ENCODE results near the gene RUBCNL. TPM values are rescaled to one million over a fixed set of nuclear protein-coding genes. Genes with fewer than 3 reads are reported as not detected.

RUBCNL gene
- total and polyA plus RNA-seq, 2 of the 8 experiments (the other 6 are each of a cell fraction or from before 2014, with no cell fraction given): 2.6 to 4.9 TPM

GRCh38 chr13:46311217-46311616 lies 75.8 kb downstream of the RUBCNL start:
- no peaks in the 10 kb centered on the region for H3K4me1 ChIP-seq (replicated peaks in 1 of 4; ENCODE audit: control insufficient read depth in 3 of 4, insufficient read depth in 4 of 4, low read length in 3 of 4)
- no peaks in the 10 kb centered on the region for H3K36me3 ChIP-seq (ENCODE audit: control insufficient read depth in 2 of 4, insufficient read depth in 4 of 4, low read length in 3 of 4)
- no peak overlapping the region for H4K91ac ChIP-seq (replicated peaks; ENCODE audit: insufficient read length, low read length)
- no peak overlapping the region for H3K23ac ChIP-seq (ENCODE audit: insufficient read length)
- no peak overlapping the region for H2BK5ac ChIP-seq (ENCODE audit: low read depth, low read length)
- ChIA-PET CTCF (ENCODE audit: partially characterized antibody) (interaction anchor here (1.2 to 3.4 kb wide), 3 partner anchors 10 to 22 kb away, joined by 3 to 9 read pairs (median 4); no protein-coding TSS in a partner anchor), POLR2A (ENCODE audit: partially characterized antibody) (no interaction called here)
- no peak overlapping the region for H2BK120ac ChIP-seq (replicated peaks; ENCODE audit: low read depth, low read length)
- no peak overlapping the region for H3K56ac ChIP-seq (replicated peaks; ENCODE audit: insufficient read length, low read depth, low read length)
- no peaks in the 10 kb centered on the region for H3K23me2 ChIP-seq (ENCODE audit: low read depth, low read length)
- no peak overlapping the region for H4K5ac ChIP-seq (ENCODE audit: insufficient read length, low read depth, low read length)
- no peak for FAIRE-seq
- DNase-seq (ENCODE audit: low read depth in 1 of 2, low spot score in 2 of 2): no peak
- no peak overlapping the region for H4K8ac ChIP-seq (ENCODE audit: extremely low read depth, insufficient read depth, low read length)
- no peak overlapping the region for H2AFZ ChIP-seq (ENCODE audit: low read length)
- no peak overlapping the region for H3K14ac ChIP-seq (ENCODE audit: insufficient read length)
- no peak overlapping the region for H3K4ac ChIP-seq (replicated peaks; ENCODE audit: insufficient read length, low read depth, low read length)
- no peak overlapping the region for H2BK20ac ChIP-seq (ENCODE audit: low read length)
- no peaks in the 10 kb centered on the region for H3K79me1 ChIP-seq (ENCODE audit: low read depth, low read length)
- no peak overlapping the region for H2AK5ac ChIP-seq (ENCODE audit: low read depth, low read length)
- H3K9me3 ChIP-seq (ENCODE audit: insufficient read depth in 2 of 2, low read depth in 1 of 2, low read length in 1 of 2): no peaks in the 10 kb centered on the region
- no peak overlapping the region for H3K27ac ChIP-seq (ENCODE audit: low read depth, low read length)
- no peak overlapping the region for H3K4me2 ChIP-seq (ENCODE audit: insufficient read depth in 1 of 2, low read depth in 2 of 2, low read length in 2 of 2)
- H3K18ac ChIP-seq (ENCODE audit: extremely low read depth, low read length): no peak overlapping the region
- no peak overlapping the region for H3K4me3 ChIP-seq (ENCODE audit: extremely low read depth in 1 of 4, insufficient read depth in 2 of 4, low read depth in 3 of 4, low read length in 4 of 4)
- no peak overlapping the region for H3K9ac ChIP-seq (replicated peaks in 1 of 4; ENCODE audit: extremely low read depth in 1 of 4, low read depth in 3 of 4, low read length in 3 of 4)
- H2BK12ac ChIP-seq (ENCODE audit: low read depth, low read length): no peak overlapping the region
- no peaks in the 10 kb centered on the region for H4K20me1 ChIP-seq (replicated peaks in 1 of 2; ENCODE audit: control insufficient read depth in 1 of 2, insufficient read depth in 2 of 2, low read length in 2 of 2)
- 89% methylated on average over 2 of the region's 2 CpGs; no CpG with 5 or more reads in 1 of the 2 experiments for WGBS, 2 experiments (ENCODE audit: extremely low coverage in 1 of 2, insufficient coverage in 1 of 2, insufficient read length in 1 of 2, insufficient replicate concordance in 2 of 2, low coverage in 1 of 2, low lambda C conversion rate in 2 of 2, missing lambda C conversion rate in 1 of 2)
- H2BK15ac ChIP-seq (ENCODE audit: low read length): no peak overlapping the region
- H3K79me2 ChIP-seq (ENCODE audit: control insufficient read depth in 1 of 2, insufficient read depth in 2 of 2, low read length in 2 of 2): no peaks in the 10 kb centered on the region
- no peaks in the 10 kb centered on the region for H3K27me3 ChIP-seq (replicated peaks in 1 of 4; ENCODE audit: control insufficient read depth in 3 of 4, extremely low read depth in 1 of 4, insufficient read depth in 3 of 4, low read length in 3 of 4)
- TF ChIP-seq BCL11A (IDR thresholded peaks at IDR 0.05; ENCODE audit: low read depth in 2 of 2, low read length in 2 of 2) (no peak), CHD2 (IDR thresholded peaks at IDR 0.05; ENCODE audit: low read length) (no peak), SP1 (IDR thresholded peaks at IDR 0.05; ENCODE audit: low read depth, low read length) (no peak)

Data from H1 (cell line).